ENCODE results near the gene UBE2D1. TPM values are rescaled to one million over a fixed set of nuclear protein-coding genes. Genes with fewer than 3 reads are reported as not detected.

Gene UBE2D1
- total RNA-seq, 1 experiment from 2014 or later = 13.6 TPM

- Histone ChIP-seq H3K27ac (ENCODE audit: low read length) (no peak overlapping the region), H3K27me3 (ENCODE audit: low read length) (peaks cover 11% of the 10 kb centered on the region; the same call in 1 of the 2 replicates), H3K4me3 (ENCODE audit: low read length) (no peak overlapping the region), H3K9me3 (ENCODE audit: low read length) (no peaks in the 10 kb centered on the region), H3K36me3 (ENCODE audit: low read depth, low read length) (no peaks in the 10 kb centered on the region), H3K79me2 (ENCODE audit: low read length) (peaks cover 18% of the 10 kb centered on the region), H3K9me2 (replicated peaks; ENCODE audit: low read length) (no peaks in the 10 kb centered on the region), H2AFZ (ENCODE audit: low read length) (no peak overlapping the region), H3K4me1 (ENCODE audit: insufficient read depth, low read length) (peaks cover 13% of the 10 kb centered on the region), H4K20me1 (ENCODE audit: low read length) (peaks cover 8% of the 10 kb centered on the region; the same call in 1 of the 2 replicates), H3F3A (ENCODE audit: low read length, unreplicated experiment) (no peaks in the 10 kb centered on the region), H3K9ac (ENCODE audit: low read length) (no peak overlapping the region), H3K4me2 (ENCODE audit: low read length) (no peak overlapping the region)
- ATAC-seq (no peak), DNase-seq (no peak)
- ChIA-PET POLR2A (ENCODE audit: unreplicated experiment) (interaction anchor here (0.8 kb wide), 1 partner anchor 298 kb away, joined by 4 read pairs; no protein-coding TSS in a partner anchor), CTCF (no interaction called here)
- intact Hi-C loops (cut with micrococcal nuclease) = no loop called here
- TF ChIP-seq EZH2phosphoT487 (IDR thresholded peaks at IDR 0.05; ENCODE audit: borderline replicate concordance, low read length) (no peak), CTCF (conservative IDR thresholded peaks at IDR 0.05; ENCODE audit: low read depth, low read length) (no peak), EZH2 (IDR thresholded peaks at IDR 0.05; ENCODE audit: low read length, unreplicated experiment) (no peak)
- no TSS peak for BruUV-seq (replicated peaks)
Observed at GRCh38 chr10:58331646-58332045, 3.2 kb upstream of the UBE2D1 start.

- no peaks in the 10 kb centered on the region for H3K36me3 ChIP-seq (ENCODE audit: low read depth, low read length)
- H4K20me1 ChIP-seq (ENCODE audit: low read length) = peaks cover 23% of the 10 kb centered on the region
- peaks cover 53% of the 10 kb centered on the region for H3K79me2 ChIP-seq (ENCODE audit: low read length)
- DNase-seq = peak; percentile 94
- H3K4me3 ChIP-seq (ENCODE audit: low read length) = peak overlapping the region; percentile 75
- H3K27me3 ChIP-seq (ENCODE audit: low read length) = peaks cover 9% of the 10 kb centered on the region; the same call in 1 of the 2 replicates
- intact Hi-C loops (cut with micrococcal nuclease) = loop anchor here (2.0 kb wide), 2 partner anchors 37 to 67 kb away; partner anchors contain the start of gene CISD1
- no peaks in the 10 kb centered on the region for H3K9me3 ChIP-seq (ENCODE audit: low read length)
- peak overlapping the region; percentile 79 for H3K4me2 ChIP-seq (ENCODE audit: low read length)
- peak overlapping the region; percentile 79 for H2AFZ ChIP-seq (ENCODE audit: low read length)
- POLR2A ChIA-PET (ENCODE audit: unreplicated experiment) = interaction anchor here (0.6 to 0.9 kb wide), 4 partner anchors 49 to 1975 kb away, joined by 4 to 5 read pairs (median 4); partner anchors contain the start of gene ZWINT
- TF ChIP-seq EZH2phosphoT487 (IDR thresholded peaks at IDR 0.05; ENCODE audit: borderline replicate concordance, low read length) (no peak), CTCF (conservative IDR thresholded peaks at IDR 0.05; ENCODE audit: low read depth, low read length) (no peak), EZH2 (IDR thresholded peaks at IDR 0.05; ENCODE audit: low read length, unreplicated experiment) (no peak)
- CTCF ChIA-PET = interaction anchor here (0.6 kb wide), 1 partner anchor 12 kb away, joined by 4 read pairs; no protein-coding TSS in a partner anchor
- ATAC-seq = peak; percentile 62
- H3K9ac ChIP-seq (ENCODE audit: low read length) = peak overlapping the region; percentile 80
- no TSS peak for BruUV-seq (replicated peaks)
- peaks cover 15% of the 10 kb centered on the region for H3K4me1 ChIP-seq (ENCODE audit: insufficient read depth, low read length)
- peak overlapping the region; percentile 8 for H3K27ac ChIP-seq (ENCODE audit: low read length)
- H3F3A ChIP-seq (ENCODE audit: low read length, unreplicated experiment) = no peaks in the 10 kb centered on the region
- H3K9me2 ChIP-seq (replicated peaks; ENCODE audit: low read length) = no peaks in the 10 kb centered on the region
Observed at GRCh38 chr10:58335306-58336005, 650 bp downstream of the UBE2D1 start.

GRCh38 chr10:58336242-58336641, 1.4 kb downstream of the UBE2D1 start:
- intact Hi-C loops (cut with micrococcal nuclease) = no loop called here
- Histone ChIP-seq H4K20me1 (ENCODE audit: low read length) (peaks cover 31% of the 10 kb centered on the region), H3K4me1 (ENCODE audit: insufficient read depth, low read length) (peaks cover 15% of the 10 kb centered on the region), H3K27ac (ENCODE audit: low read length) (no peak overlapping the region), H3K36me3 (ENCODE audit: low read depth, low read length) (no peaks in the 10 kb centered on the region), H3F3A (ENCODE audit: low read length, unreplicated experiment) (no peaks in the 10 kb centered on the region), H3K79me2 (ENCODE audit: low read length) (peaks cover 61% of the 10 kb centered on the region), H3K4me2 (ENCODE audit: low read length) (peak overlapping the region; percentile 79), H3K4me3 (ENCODE audit: low read length) (peak overlapping the region; percentile 75), H2AFZ (ENCODE audit: low read length) (peak overlapping the region; percentile 1; the same call in 1 of the 2 replicates), H3K9me3 (ENCODE audit: low read length) (no peaks in the 10 kb centered on the region), H3K27me3 (ENCODE audit: low read length) (0 out of 2 replicates have a peak, but pooled peaks cover 1% of the 10 kb centered on the region), H3K9me2 (replicated peaks; ENCODE audit: low read length) (no peaks in the 10 kb centered on the region), H3K9ac (ENCODE audit: low read length) (no peak overlapping the region)
- BruUV-seq (replicated peaks) = no TSS peak
- ATAC-seq (no peak), DNase-seq (no peak)
- POLR2A ChIA-PET (ENCODE audit: unreplicated experiment) = interaction anchor here (0.9 kb wide), 1 partner anchor 48 kb away, joined by 4 read pairs; no protein-coding TSS in a partner anchor
- CTCF ChIA-PET = no interaction called here
- no peak for TF ChIP-seq EZH2phosphoT487 (IDR thresholded peaks at IDR 0.05; ENCODE audit: borderline replicate concordance, low read length)
- no peak for TF ChIP-seq CTCF (conservative IDR thresholded peaks at IDR 0.05; ENCODE audit: low read depth, low read length)
- no peak for TF ChIP-seq EZH2 (IDR thresholded peaks at IDR 0.05; ENCODE audit: low read length, unreplicated experiment)
